ENCODE data around the gene FLT1.

DNA sequence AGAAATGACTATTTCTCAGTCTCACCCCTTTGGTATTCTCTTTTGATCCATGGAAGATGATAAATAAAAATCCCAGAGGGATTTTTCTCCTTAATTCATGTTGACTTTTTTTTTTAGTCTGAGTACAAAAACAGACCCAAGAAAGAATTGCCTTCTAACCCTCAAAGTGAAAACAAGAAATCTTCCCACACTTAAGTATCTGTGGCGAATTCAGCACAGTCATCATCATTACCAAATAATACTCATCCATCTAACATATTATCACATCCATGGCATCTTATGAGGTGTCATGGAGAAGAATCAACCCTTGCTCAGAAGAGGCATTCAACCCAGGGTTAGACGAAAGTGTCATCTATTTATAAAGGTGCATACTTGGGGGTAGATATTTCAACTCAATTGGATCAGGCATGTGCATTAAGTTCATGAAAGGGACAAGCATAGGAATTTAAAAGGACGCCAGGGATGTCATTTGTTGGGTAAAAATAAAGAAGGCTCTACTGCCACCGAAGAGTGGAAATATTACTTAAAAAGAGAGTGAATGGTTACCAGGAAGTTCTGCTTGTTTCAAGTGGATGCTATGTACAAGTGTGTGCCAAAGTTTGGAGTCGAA is 101.9 kb downstream of the FLT1 start:
- TF ChIP-seq POLR2A (IDR thresholded peaks at IDR 0.05; ENCODE audit: borderline replicate concordance, extremely low read depth, insufficient read depth, insufficient read length) (no peak), ELF1 (IDR thresholded peaks at IDR 0.05; ENCODE audit: borderline replicate concordance, low read depth) (no peak), POLR2AphosphoS5 (IDR thresholded peaks at IDR 0.05; ENCODE audit: low read depth, low read length) (no peak), YY1 (IDR thresholded peaks at IDR 0.05; ENCODE audit: extremely low read depth, insufficient replicate concordance, low read depth, low read length) (no peak), EZH2 (IDR thresholded peaks at IDR 0.05) (no peak), RAD21 (IDR thresholded peaks at IDR 0.05; ENCODE audit: low read depth) (no peak), CEBPB (IDR thresholded peaks at IDR 0.05; ENCODE audit: low read depth) (no peak), SRF (IDR thresholded peaks at IDR 0.05; ENCODE audit: low read depth) (no peak), ZNF274 (IDR thresholded peaks at IDR 0.05; ENCODE audit: low read depth, low read length) (no peak)
- TF ChIP-seq, protein P1, sequence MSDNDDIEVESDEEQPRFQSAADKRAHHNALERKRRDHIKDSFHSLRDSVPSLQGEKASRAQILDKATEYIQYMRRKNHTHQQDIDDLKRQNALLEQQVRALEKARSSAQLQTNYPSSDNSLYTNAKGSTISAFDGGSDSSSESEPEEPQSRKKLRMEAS (IDR thresholded peaks at IDR 0.05): no peak
- TF ChIP-seq, protein P2, sequence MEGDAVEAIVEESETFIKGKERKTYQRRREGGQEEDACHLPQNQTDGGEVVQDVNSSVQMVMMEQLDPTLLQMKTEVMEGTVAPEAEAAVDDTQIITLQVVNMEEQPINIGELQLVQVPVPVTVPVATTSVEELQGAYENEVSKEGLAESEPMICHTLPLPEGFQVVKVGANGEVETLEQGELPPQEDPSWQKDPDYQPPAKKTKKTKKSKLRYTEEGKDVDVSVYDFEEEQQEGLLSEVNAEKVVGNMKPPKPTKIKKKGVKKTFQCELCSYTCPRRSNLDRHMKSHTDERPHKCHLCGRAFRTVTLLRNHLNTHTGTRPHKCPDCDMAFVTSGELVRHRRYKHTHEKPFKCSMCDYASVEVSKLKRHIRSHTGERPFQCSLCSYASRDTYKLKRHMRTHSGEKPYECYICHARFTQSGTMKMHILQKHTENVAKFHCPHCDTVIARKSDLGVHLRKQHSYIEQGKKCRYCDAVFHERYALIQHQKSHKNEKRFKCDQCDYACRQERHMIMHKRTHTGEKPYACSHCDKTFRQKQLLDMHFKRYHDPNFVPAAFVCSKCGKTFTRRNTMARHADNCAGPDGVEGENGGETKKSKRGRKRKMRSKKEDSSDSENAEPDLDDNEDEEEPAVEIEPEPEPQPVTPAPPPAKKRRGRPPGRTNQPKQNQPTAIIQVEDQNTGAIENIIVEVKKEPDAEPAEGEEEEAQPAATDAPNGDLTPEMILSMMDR (IDR thresholded peaks at IDR 0.05 in 2 of 3, conservative IDR thresholded peaks at IDR 0.05 in 1 of 3; ENCODE audit: borderline replicate concordance in 1 of 3, insufficient read depth in 1 of 3, low read depth in 2 of 3, low read length in 2 of 3): no peak
- TF ChIP-seq, protein P3, sequence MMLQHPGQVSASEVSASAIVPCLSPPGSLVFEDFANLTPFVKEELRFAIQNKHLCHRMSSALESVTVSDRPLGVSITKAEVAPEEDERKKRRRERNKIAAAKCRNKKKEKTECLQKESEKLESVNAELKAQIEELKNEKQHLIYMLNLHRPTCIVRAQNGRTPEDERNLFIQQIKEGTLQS (IDR thresholded peaks at IDR 0.05): no peak
